AG09309 (cell line): Measurements from ENCODE around the gene HMGXB4.

ENCODE experiments used
- DNase-seq: peaks from one replicate; pipeline ENCODE4 v3.0.0-alpha.2; 2010; ENCODE audit warnings: low read depth
- H3K4me3 ChIP-seq: 2 replicates; pipeline ENCODE4 v1.5.1; 2011; ENCODE audit warnings: mild to moderate bottlenecking, low read depth, low read length, moderate library complexity; ENCODE audit not compliant: control insufficient read depth
- CTCF ChIP-seq: IDR thresholded peaks from 2 replicates; pipeline ENCODE4 v1.5.1; 2011; ENCODE audit warnings: mild to moderate bottlenecking, low read depth, low read length, inconsistent platforms; ENCODE audit not compliant: insufficient read depth, control insufficient read depth; ENCODE audit errors: missing control alignments

The HMGXB4 gene

DNA sequence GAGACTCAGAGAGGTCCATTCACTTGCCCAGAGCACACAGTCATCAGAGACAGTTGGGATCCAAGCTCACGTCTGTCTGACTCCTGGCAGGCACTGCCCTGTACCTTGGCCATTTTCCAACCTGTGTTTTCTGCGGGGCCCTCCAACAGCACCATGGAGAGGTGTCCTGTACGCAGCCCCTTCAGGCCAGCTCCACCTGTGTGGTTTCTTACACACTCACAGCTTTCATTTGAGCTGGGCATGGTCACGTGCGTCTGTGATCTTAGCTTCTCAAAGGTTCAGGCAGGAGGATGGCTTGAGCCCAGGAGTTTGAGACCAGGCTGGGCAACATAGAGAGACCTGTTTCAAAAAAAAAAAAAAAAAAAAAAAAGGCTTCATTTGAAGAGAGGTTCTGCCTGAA lies 66.8 kb downstream of the HMGXB4 start:
- DNase-seq: no peak
- H3K4me3 ChIP-seq: no peak overlapping the region
- no peak for TF ChIP-seq CTCF

GRCh38 chr22:35324762-35325161 lies 67.5 kb downstream of the HMGXB4 start:
- H3K4me3 ChIP-seq: no peak overlapping the region
- DNase-seq: no peak
- TF ChIP-seq CTCF: no peak

- TF ChIP-seq CTCF: no peak
- no peak overlapping the region for H3K4me3 ChIP-seq
- DNase-seq: no peak
Observed at GRCh38 chr22:35325209-35325608, 67.9 kb downstream of the HMGXB4 start.

GRCh38 chr22:35326854-35327562 lies 69.7 kb downstream of the HMGXB4 start:
- no peak for DNase-seq
- TF ChIP-seq CTCF: no peak
- no peak overlapping the region for H3K4me3 ChIP-seq

GRCh38 chr22:35327690-35328471 lies 70.6 kb downstream of the HMGXB4 start:
- TF ChIP-seq CTCF: no peak
- H3K4me3 ChIP-seq: no peak overlapping the region
- no peak for DNase-seq

- DNase-seq: no peak
- no peak overlapping the region for H3K4me3 ChIP-seq
- TF ChIP-seq CTCF: no peak
Observed at GRCh38 chr22:35328472-35328885, 71.2 kb downstream of the HMGXB4 start.
